SK-N-SH (cell line): ENCODE measurements around the gene ZNF358.

Experiments
- EP300 ChIP-seq, 2 experiments: IDR thresholded peaks; 2 replicates each; pipeline versions ENCODE4 v1.4.0 to v1.6.1; 2012; ENCODE audit warnings: borderline replicate concordance in 1 of 2, low read depth in 1 of 2, low read length in 1 of 2
- GABPA ChIP-seq: IDR thresholded peaks from 2 replicates; pipeline ENCODE4 v1.4.0; 2012; ENCODE audit warnings: low read depth, mild to moderate bottlenecking
- RAD21 ChIP-seq: IDR thresholded peaks from 2 replicates; pipeline ENCODE4 v1.6.1; 2012; ENCODE audit warnings: mild to moderate bottlenecking, low read length
- RCOR1 ChIP-seq: fragments of 150-350 bp; IDR thresholded peaks from 2 replicates; pipeline ENCODE4 v1.6.1; 2017; ENCODE audit warnings: antibody characterized with exemption, low read length
- SIN3A ChIP-seq: IDR thresholded peaks from 2 replicates; pipeline ENCODE4 v1.6.1; 2012; ENCODE audit warnings: low read depth, mild to moderate bottlenecking, low read length, moderate library complexity, borderline replicate concordance
- SMC3 ChIP-seq: IDR thresholded peaks from 2 replicates; pipeline ENCODE4 v1.6.1; 2012; ENCODE audit warnings: low read depth, low read length, improper control_type of control experiment
- TAF1 ChIP-seq: IDR thresholded peaks from 2 replicates; pipeline ENCODE4 v1.6.1; 2012; ENCODE audit warnings: low read depth, mild to moderate bottlenecking, low read length, moderate library complexity, borderline replicate concordance
- YY1 ChIP-seq: IDR thresholded peaks from 2 replicates; pipeline ENCODE4 v1.4.0; 2012; ENCODE audit warnings: low read depth, mild to moderate bottlenecking
- TF ChIP-seq, protein P1 (sequence below): fragments of 200-600 bp; sonication (generic); IDR thresholded peaks from 2 replicates; pipeline ENCODE4 v1.6.1; 2017; ENCODE audit warnings: antibody characterized with exemption, mild to moderate bottlenecking, moderate library complexity
- TF ChIP-seq, protein P2 (sequence below): fragments of 150-350 bp; IDR thresholded peaks from 2 replicates; pipeline ENCODE4 v1.6.1; 2017; ENCODE audit warnings: antibody characterized with exemption, low read length, low read depth, borderline replicate concordance
- TF ChIP-seq, protein P3 (sequence below): IDR thresholded peaks from 2 replicates; pipeline ENCODE4 v1.6.1; 2012; ENCODE audit warnings: mild to moderate bottlenecking, low read depth, low read length, moderate library complexity

DNA sequence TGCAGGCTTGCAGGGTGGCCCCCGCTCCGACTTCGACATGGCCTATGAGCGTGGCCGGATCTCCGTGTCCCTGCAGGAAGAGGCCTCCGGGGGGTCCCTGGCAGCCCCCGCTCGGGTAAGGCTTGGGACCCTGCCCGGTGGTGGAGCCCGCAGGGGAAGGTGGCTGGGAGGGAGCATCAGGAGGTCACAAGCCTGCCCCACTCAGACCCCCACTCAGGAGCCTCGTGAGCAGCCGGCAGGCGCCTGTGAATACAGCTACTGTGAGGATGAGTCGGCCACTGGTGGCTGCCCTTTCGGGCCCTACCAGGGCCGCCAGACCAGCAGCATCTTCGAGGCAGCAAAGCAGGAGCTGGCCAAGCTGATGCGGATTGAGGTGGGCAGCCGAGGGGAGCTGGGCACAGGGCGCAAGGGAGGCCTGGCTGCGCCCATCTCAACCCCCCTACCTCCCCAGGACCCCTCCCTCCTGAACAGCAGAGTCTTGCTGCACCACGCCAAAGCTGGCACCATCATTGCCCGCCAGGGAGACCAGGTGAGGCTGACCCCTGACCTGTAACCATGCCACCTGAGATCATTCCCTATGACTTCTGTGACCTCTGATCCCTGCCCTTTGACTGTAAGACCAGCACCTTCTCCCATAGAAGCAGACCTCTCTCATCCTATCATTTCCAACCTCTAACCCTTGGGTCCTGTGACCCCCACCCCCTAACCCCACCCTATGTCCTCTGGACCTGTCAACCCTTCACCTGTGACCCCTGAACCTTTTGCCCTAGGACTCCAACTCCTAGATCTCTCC is 26.8 kb downstream of the ZNF358 start:
- TF ChIP-seq, protein P1, sequence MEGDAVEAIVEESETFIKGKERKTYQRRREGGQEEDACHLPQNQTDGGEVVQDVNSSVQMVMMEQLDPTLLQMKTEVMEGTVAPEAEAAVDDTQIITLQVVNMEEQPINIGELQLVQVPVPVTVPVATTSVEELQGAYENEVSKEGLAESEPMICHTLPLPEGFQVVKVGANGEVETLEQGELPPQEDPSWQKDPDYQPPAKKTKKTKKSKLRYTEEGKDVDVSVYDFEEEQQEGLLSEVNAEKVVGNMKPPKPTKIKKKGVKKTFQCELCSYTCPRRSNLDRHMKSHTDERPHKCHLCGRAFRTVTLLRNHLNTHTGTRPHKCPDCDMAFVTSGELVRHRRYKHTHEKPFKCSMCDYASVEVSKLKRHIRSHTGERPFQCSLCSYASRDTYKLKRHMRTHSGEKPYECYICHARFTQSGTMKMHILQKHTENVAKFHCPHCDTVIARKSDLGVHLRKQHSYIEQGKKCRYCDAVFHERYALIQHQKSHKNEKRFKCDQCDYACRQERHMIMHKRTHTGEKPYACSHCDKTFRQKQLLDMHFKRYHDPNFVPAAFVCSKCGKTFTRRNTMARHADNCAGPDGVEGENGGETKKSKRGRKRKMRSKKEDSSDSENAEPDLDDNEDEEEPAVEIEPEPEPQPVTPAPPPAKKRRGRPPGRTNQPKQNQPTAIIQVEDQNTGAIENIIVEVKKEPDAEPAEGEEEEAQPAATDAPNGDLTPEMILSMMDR: no peak
- no peak for TF ChIP-seq EP300 (IDR thresholded peaks at IDR 0.05; ENCODE audit: borderline replicate concordance in 1 of 2, low read depth in 1 of 2, low read length in 1 of 2)
- no peak for TF ChIP-seq YY1
- TF ChIP-seq TAF1: no peak
- no peak for TF ChIP-seq GABPA
- no peak for TF ChIP-seq RAD21
- TF ChIP-seq RCOR1: no peak
- no peak for TF ChIP-seq SIN3A
- TF ChIP-seq SMC3: no peak
- TF ChIP-seq, protein P2, sequence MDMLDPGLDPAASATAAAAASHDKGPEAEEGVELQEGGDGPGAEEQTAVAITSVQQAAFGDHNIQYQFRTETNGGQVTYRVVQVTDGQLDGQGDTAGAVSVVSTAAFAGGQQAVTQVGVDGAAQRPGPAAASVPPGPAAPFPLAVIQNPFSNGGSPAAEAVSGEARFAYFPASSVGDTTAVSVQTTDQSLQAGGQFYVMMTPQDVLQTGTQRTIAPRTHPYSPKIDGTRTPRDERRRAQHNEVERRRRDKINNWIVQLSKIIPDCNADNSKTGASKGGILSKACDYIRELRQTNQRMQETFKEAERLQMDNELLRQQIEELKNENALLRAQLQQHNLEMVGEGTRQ: no peak
- TF ChIP-seq, protein P3, sequence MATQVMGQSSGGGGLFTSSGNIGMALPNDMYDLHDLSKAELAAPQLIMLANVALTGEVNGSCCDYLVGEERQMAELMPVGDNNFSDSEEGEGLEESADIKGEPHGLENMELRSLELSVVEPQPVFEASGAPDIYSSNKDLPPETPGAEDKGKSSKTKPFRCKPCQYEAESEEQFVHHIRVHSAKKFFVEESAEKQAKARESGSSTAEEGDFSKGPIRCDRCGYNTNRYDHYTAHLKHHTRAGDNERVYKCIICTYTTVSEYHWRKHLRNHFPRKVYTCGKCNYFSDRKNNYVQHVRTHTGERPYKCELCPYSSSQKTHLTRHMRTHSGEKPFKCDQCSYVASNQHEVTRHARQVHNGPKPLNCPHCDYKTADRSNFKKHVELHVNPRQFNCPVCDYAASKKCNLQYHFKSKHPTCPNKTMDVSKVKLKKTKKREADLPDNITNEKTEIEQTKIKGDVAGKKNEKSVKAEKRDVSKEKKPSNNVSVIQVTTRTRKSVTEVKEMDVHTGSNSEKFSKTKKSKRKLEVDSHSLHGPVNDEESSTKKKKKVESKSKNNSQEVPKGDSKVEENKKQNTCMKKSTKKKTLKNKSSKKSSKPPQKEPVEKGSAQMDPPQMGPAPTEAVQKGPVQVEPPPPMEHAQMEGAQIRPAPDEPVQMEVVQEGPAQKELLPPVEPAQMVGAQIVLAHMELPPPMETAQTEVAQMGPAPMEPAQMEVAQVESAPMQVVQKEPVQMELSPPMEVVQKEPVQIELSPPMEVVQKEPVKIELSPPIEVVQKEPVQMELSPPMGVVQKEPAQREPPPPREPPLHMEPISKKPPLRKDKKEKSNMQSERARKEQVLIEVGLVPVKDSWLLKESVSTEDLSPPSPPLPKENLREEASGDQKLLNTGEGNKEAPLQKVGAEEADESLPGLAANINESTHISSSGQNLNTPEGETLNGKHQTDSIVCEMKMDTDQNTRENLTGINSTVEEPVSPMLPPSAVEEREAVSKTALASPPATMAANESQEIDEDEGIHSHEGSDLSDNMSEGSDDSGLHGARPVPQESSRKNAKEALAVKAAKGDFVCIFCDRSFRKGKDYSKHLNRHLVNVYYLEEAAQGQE: no peak
